Neural cell (in vitro differentiated cells): ENCODE results near the gene GART.
"Not testable (repeated sequence)": the region's sequence is repeated elsewhere in the genome, so short reads cannot be mapped to it uniquely, and the experiment has no call there.

Source experiments
- EP300 ChIP-seq: fragments of 450-650 bp; conservative IDR thresholded peaks from 2 replicates; pipeline ENCODE4 v1.6.1; 2014; ENCODE audit warnings: antibody characterized with exemption, mild to moderate bottlenecking, moderate library complexity; ENCODE audit not compliant: poor library complexity, severe bottlenecking
- EZH2 ChIP-seq: fragments of 200-600, 300-800 bp; shearing (Covaris generic), sonication (generic); IDR thresholded peaks from 2 replicates; pipeline ENCODE4 v1.6.1; 2014; ENCODE audit warnings: antibody characterized with exemption, low read length, borderline replicate concordance, mild to moderate bottlenecking; ENCODE audit not compliant: insufficient read depth, poor library complexity, severe bottlenecking
- MXI1 ChIP-seq: fragments of 450-650 bp; conservative IDR thresholded peaks from 2 replicates; pipeline ENCODE4 v1.6.1; 2014; ENCODE audit warnings: antibody characterized with exemption, mild to moderate bottlenecking; ENCODE audit not compliant: poor library complexity, severe bottlenecking
- POLR2AphosphoS5 ChIP-seq: IDR thresholded peaks from 2 replicates; pipeline ENCODE4 v1.6.1; 2012
- RAD21 ChIP-seq: fragments of 450-650 bp; conservative IDR thresholded peaks from 2 replicates; pipeline ENCODE4 v1.6.1; 2014; ENCODE audit warnings: antibody characterized with exemption, mild to moderate bottlenecking, moderate library complexity
- TAF1 ChIP-seq: IDR thresholded peaks from 2 replicates; pipeline ENCODE4 v1.6.1; 2012; ENCODE audit warnings: low read depth
- TF ChIP-seq, protein P1 (sequence below): fragments of 450-650 bp; IDR thresholded peaks from 2 replicates; pipeline ENCODE4 v1.5.1; 2014; ENCODE audit warnings: antibody characterized with exemption, mild to moderate bottlenecking, moderate library complexity; ENCODE audit not compliant: poor library complexity, severe bottlenecking
- TF ChIP-seq, protein P2 (sequence below): IDR thresholded peaks from 2 replicates; pipeline ENCODE4 v1.6.1; 2012; ENCODE audit warnings: borderline replicate concordance

DNA sequence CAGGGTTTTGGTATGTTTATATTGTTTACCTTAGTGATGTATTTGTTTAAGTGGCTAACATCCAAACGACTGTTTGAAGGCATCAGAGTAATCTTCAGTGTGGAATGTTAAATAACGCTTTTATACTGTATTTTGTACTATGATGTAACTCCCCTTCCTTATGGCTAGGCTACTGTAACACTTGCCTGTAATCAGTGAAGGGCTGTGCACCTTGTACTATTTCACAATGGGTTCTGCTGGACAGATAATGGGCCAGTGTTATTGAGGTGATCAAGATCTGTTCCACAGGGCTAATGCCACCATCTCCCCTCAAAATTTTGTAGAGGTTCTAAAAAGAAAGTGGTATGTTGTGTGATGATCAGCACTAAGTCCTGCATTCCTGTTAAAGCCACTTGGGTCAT, 34.8 kb upstream of the GART start:
- not testable (repeated sequence) for TF ChIP-seq POLR2AphosphoS5, TAF1, EZH2, MXI1, RAD21, EP300
- TF ChIP-seq, protein P1, sequence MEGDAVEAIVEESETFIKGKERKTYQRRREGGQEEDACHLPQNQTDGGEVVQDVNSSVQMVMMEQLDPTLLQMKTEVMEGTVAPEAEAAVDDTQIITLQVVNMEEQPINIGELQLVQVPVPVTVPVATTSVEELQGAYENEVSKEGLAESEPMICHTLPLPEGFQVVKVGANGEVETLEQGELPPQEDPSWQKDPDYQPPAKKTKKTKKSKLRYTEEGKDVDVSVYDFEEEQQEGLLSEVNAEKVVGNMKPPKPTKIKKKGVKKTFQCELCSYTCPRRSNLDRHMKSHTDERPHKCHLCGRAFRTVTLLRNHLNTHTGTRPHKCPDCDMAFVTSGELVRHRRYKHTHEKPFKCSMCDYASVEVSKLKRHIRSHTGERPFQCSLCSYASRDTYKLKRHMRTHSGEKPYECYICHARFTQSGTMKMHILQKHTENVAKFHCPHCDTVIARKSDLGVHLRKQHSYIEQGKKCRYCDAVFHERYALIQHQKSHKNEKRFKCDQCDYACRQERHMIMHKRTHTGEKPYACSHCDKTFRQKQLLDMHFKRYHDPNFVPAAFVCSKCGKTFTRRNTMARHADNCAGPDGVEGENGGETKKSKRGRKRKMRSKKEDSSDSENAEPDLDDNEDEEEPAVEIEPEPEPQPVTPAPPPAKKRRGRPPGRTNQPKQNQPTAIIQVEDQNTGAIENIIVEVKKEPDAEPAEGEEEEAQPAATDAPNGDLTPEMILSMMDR, result not testable (repeated sequence)
- TF ChIP-seq, protein P2, sequence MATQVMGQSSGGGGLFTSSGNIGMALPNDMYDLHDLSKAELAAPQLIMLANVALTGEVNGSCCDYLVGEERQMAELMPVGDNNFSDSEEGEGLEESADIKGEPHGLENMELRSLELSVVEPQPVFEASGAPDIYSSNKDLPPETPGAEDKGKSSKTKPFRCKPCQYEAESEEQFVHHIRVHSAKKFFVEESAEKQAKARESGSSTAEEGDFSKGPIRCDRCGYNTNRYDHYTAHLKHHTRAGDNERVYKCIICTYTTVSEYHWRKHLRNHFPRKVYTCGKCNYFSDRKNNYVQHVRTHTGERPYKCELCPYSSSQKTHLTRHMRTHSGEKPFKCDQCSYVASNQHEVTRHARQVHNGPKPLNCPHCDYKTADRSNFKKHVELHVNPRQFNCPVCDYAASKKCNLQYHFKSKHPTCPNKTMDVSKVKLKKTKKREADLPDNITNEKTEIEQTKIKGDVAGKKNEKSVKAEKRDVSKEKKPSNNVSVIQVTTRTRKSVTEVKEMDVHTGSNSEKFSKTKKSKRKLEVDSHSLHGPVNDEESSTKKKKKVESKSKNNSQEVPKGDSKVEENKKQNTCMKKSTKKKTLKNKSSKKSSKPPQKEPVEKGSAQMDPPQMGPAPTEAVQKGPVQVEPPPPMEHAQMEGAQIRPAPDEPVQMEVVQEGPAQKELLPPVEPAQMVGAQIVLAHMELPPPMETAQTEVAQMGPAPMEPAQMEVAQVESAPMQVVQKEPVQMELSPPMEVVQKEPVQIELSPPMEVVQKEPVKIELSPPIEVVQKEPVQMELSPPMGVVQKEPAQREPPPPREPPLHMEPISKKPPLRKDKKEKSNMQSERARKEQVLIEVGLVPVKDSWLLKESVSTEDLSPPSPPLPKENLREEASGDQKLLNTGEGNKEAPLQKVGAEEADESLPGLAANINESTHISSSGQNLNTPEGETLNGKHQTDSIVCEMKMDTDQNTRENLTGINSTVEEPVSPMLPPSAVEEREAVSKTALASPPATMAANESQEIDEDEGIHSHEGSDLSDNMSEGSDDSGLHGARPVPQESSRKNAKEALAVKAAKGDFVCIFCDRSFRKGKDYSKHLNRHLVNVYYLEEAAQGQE, result not testable (repeated sequence)
